Neural progenitor cell (in vitro differentiated cells): ENCODE measurements around the gene TRIM69. TPM values are rescaled to one million over a fixed set of nuclear protein-coding genes. Genes with fewer than 3 reads are reported as not detected.

ENCODE experiments used
- DNase-seq: peaks from one replicate; pipeline ENCODE4 v3.0.0-alpha.2; 2016; ENCODE audit warnings: low spot score
- H2AFZ ChIP-seq: fragments of 200-600 bp; sonication (generic); replicated peaks from 2 replicates; pipeline ENCODE4 v1.6.1; 2016; ENCODE audit warnings: antibody characterized with exemption
- H3F3A ChIP-seq: fragments of 200-600 bp; sonication (generic); 2 replicates; pipeline ENCODE4 v1.6.1; 2016; ENCODE audit warnings: antibody characterized with exemption, low read depth
- H3K27ac ChIP-seq: fragments of 200-600 bp; sonication (generic); 2 replicates; pipeline ENCODE4 v1.5.1; 2016; ENCODE audit warnings: mild to moderate bottlenecking
- H3K27me3 ChIP-seq: fragments of 200-600 bp; sonication (generic); 2 replicates; pipeline ENCODE4 v1.6.1; 2016; ENCODE audit warnings: mild to moderate bottlenecking, moderate library complexity
- H3K36me3 ChIP-seq: fragments of 200-600 bp; sonication (generic); 2 replicates; pipeline ENCODE4 v1.5.1; 2016
- H3K4me1 ChIP-seq: fragments of 200-600 bp; sonication (generic); 2 replicates; pipeline ENCODE4 v1.6.1; 2016; ENCODE audit warnings: mixed run types
- H3K4me2 ChIP-seq: fragments of 200-600 bp; sonication (generic); 2 replicates; pipeline ENCODE4 v1.6.1; 2016
- H3K4me3 ChIP-seq: fragments of 200-600 bp; sonication (generic); 2 replicates; pipeline ENCODE4 v1.5.1; 2016
- H3K79me2 ChIP-seq: fragments of 200-600 bp; sonication (generic); 2 replicates; pipeline ENCODE4 v1.6.1; 2016; ENCODE audit warnings: low read depth
- H3K9ac ChIP-seq: fragments of 200-600 bp; sonication (generic); 2 replicates; pipeline ENCODE4 v1.6.1; 2016
- H3K9me3 ChIP-seq: fragments of 200-600 bp; sonication (generic); 2 replicates; pipeline ENCODE4 v1.5.1; 2016; ENCODE audit warnings: low read depth
- H4K20me1 ChIP-seq: fragments of 200-600 bp; sonication (generic); 2 replicates; pipeline ENCODE4 v1.6.1; 2016; ENCODE audit warnings: low read depth
- H3K27ac Mint-ChIP-seq: 3 replicates; pipeline ENCODE4 v1.8.0; 2021; ENCODE audit warnings: mixed read lengths
- H3K27me3 Mint-ChIP-seq: 2 replicates; pipeline ENCODE4 v1.8.0; 2022; ENCODE audit warnings: low read depth, mild to moderate bottlenecking, inconsistent platforms, moderate library complexity, mixed read lengths; ENCODE audit not compliant: insufficient read depth
- H3K36me3 Mint-ChIP-seq: 3 replicates; pipeline ENCODE4 v1.8.0; 2021; ENCODE audit warnings: mixed read lengths
- H3K4me1 Mint-ChIP-seq: 3 replicates; pipeline ENCODE4 v1.8.0; 2021; ENCODE audit warnings: mixed read lengths
- H3K4me3 Mint-ChIP-seq: 3 replicates; pipeline ENCODE4 v1.8.0; 2021; ENCODE audit warnings: mild to moderate bottlenecking, moderate library complexity, mixed read lengths
- H3K9me3 Mint-ChIP-seq: 3 replicates; pipeline ENCODE4 v1.8.0; 2020; ENCODE audit warnings: mixed read lengths
- EZH2 ChIP-seq: fragments of 200-600 bp; sonication (generic); IDR thresholded peaks from 2 replicates; pipeline ENCODE4 v1.6.1; 2017; ENCODE audit warnings: antibody characterized with exemption, mild to moderate bottlenecking, moderate library complexity
- EZH2phosphoT487 ChIP-seq: fragments of 200-600 bp; sonication (generic); IDR thresholded peaks from 2 replicates; pipeline ENCODE4 v1.6.1; 2017; ENCODE audit warnings: antibody characterized with exemption
- total RNA-seq: library from RNA; depleted of rRNA; stranded (reverse); fragments of >200 nt; gene quantifications from 2 replicates; pipeline ENCODE4 v1.2.3, GENCODE V29; 2015; ENCODE audit warnings: low replicate concordance
- TF ChIP-seq, protein P1 (sequence below): fragments of 200-600 bp; sonication (generic); IDR thresholded peaks from 2 replicates; pipeline ENCODE4 v1.5.1; 2017; ENCODE audit warnings: antibody characterized with exemption, mild to moderate bottlenecking

Gene TRIM69
- total RNA-seq, 1 donor from 2014 or later: 0.51 TPM

DNA sequence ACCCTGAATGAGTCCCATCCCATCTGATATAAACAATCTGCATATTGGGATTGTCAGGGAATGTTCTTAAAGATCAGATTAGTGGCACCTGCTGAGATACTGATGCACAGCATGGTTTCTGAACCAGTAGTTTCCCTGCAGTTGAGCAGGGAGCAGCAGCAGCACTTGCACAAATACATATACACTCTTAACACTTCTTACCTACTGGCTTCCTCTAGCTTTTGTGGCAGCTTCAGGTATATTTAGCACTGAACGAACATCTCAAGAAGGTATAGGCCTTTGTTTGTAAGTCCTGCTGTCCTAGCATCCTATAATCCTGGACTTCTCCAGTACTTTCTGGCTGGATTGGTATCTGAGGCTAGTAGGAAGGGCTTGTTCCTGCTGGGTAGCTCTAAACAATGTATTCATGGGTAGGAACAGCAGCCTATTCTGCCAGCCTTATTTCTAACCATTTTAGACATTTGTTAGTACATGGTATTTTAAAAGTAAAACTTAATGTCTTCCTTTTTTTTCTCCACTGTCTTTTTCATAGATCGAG lies 20.5 kb upstream of the TRIM69 start:
- Histone ChIP-seq H3K4me1 (no peaks in the 10 kb centered on the region), H3K27ac (no peak overlapping the region), H3K27me3 (peaks cover 21% of the 10 kb centered on the region), H4K20me1 (no peaks in the 10 kb centered on the region), H3K79me2 (no peaks in the 10 kb centered on the region), H3K36me3 (no peaks in the 10 kb centered on the region), H3K9me3 (no peaks in the 10 kb centered on the region), H3K4me2 (no peak overlapping the region), H3F3A (no peaks in the 10 kb centered on the region), H2AFZ (no peak overlapping the region), H3K4me3 (no peak overlapping the region), H3K9ac (no peak overlapping the region)
- H3K36me3 Mint-ChIP-seq: peaks cover 12% of the 10 kb centered on the region
- no peak for TF ChIP-seq EZH2phosphoT487
- no peak for TF ChIP-seq EZH2
- H3K4me1 Mint-ChIP-seq: peaks cover 14% of the 10 kb centered on the region
- H3K9me3 Mint-ChIP-seq: no peaks in the 10 kb centered on the region
- H3K27me3 Mint-ChIP-seq: peaks cover 2% of the 10 kb centered on the region
- H3K4me3 Mint-ChIP-seq: no peak overlapping the region
- H3K27ac Mint-ChIP-seq: no peak overlapping the region
- DNase-seq: no peak

DNA sequence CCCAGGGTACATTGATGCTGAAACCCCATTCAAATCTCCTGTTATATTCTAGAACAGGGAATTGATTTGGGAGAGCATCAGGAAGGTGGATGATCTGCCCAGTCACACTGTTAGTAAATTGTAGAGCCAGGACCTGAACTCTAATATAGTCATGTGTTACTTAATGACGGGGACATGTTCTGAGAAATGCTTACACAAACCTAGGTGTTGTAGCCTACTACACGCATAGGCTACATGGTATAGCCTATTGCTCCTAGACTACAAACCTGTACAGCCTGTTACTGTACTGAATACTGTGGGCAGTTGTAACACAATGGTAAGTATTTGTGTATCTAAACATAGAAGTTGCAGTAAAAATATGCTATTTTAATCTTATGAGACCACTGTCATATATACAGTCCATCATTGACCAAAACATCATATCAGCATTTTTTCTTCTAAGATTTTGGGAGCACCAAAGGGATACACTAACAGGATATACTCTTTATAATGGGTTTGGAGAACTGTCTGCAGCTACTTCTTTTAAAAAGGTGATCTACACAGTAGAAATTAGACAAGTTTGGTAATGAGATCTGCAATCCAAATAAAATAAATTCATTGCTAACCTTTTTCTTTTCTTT lies 19.2 kb upstream of the TRIM69 start:
- no peak for DNase-seq
- Histone ChIP-seq H4K20me1 (no peaks in the 10 kb centered on the region), H3K27me3 (peaks cover 14% of the 10 kb centered on the region), H3K79me2 (no peaks in the 10 kb centered on the region), H2AFZ (no peak overlapping the region), H3K9ac (no peak overlapping the region), H3K4me1 (no peaks in the 10 kb centered on the region), H3F3A (no peaks in the 10 kb centered on the region), H3K4me3 (no peak overlapping the region), H3K9me3 (no peaks in the 10 kb centered on the region), H3K4me2 (no peak overlapping the region), H3K36me3 (no peaks in the 10 kb centered on the region), H3K27ac (no peak overlapping the region)
- H3K9me3 Mint-ChIP-seq: no peaks in the 10 kb centered on the region
- H3K4me3 Mint-ChIP-seq: no peak overlapping the region
- peaks cover 12% of the 10 kb centered on the region for H3K36me3 Mint-ChIP-seq
- peaks cover 2% of the 10 kb centered on the region for H3K27me3 Mint-ChIP-seq
- H3K27ac Mint-ChIP-seq: no peak overlapping the region
- no peak for TF ChIP-seq EZH2
- TF ChIP-seq, protein P1, sequence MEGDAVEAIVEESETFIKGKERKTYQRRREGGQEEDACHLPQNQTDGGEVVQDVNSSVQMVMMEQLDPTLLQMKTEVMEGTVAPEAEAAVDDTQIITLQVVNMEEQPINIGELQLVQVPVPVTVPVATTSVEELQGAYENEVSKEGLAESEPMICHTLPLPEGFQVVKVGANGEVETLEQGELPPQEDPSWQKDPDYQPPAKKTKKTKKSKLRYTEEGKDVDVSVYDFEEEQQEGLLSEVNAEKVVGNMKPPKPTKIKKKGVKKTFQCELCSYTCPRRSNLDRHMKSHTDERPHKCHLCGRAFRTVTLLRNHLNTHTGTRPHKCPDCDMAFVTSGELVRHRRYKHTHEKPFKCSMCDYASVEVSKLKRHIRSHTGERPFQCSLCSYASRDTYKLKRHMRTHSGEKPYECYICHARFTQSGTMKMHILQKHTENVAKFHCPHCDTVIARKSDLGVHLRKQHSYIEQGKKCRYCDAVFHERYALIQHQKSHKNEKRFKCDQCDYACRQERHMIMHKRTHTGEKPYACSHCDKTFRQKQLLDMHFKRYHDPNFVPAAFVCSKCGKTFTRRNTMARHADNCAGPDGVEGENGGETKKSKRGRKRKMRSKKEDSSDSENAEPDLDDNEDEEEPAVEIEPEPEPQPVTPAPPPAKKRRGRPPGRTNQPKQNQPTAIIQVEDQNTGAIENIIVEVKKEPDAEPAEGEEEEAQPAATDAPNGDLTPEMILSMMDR: no peak
- TF ChIP-seq EZH2phosphoT487: no peak
- peaks cover 10% of the 10 kb centered on the region for H3K4me1 Mint-ChIP-seq

DNA sequence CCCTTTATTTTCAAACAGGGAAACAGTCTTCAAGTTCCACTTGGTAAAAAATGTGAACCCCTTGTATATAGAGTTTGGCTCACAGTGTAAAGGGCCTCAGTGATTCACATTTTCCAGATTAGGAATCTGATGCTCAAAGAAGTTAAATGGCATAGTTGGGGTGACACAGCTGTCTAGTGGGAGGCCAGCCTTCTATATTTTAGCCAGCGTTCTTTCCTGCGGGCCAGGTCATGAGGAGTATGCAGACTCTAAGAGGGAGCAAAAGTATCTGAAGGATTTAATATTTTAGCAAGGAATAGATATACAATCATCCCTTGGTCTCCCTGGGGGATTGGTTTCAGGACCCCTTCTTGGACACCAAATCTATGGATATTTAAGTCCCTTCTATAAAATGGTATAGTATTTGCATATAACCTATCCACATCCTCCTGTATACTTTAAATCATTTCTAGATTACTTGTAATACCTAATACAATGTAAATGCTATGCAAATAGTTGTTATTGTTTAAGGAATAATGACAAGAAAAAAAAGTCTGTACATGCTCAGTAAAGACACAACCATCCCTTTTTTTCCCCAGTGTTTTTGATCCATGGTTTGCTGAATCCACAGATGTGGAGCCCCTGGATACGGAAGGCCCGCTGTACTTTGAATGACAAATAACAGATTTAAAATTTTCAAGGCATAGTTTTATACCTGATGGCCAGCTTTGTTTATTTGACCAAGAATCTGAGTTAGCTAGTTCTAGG lies 18.0 kb upstream of the TRIM69 start:
- DNase-seq: no peak
- Mint-ChIP-seq H3K4me3 (no peak overlapping the region), H3K4me1 (peaks cover 3% of the 10 kb centered on the region), H3K9me3 (no peaks in the 10 kb centered on the region), H3K27ac (no peak overlapping the region), H3K36me3 (peaks cover 12% of the 10 kb centered on the region), H3K27me3 (peaks cover 2% of the 10 kb centered on the region)
- Histone ChIP-seq H3K4me3 (no peak overlapping the region), H3K36me3 (no peaks in the 10 kb centered on the region), H3K79me2 (no peaks in the 10 kb centered on the region), H3F3A (no peaks in the 10 kb centered on the region), H4K20me1 (no peaks in the 10 kb centered on the region), H3K4me2 (no peak overlapping the region), H3K9me3 (no peaks in the 10 kb centered on the region), H3K27ac (no peak overlapping the region), H3K4me1 (no peaks in the 10 kb centered on the region), H2AFZ (no peak overlapping the region), H3K27me3 (peaks cover 1% of the 10 kb centered on the region), H3K9ac (no peak overlapping the region)
- TF ChIP-seq EZH2phosphoT487: no peak
- TF ChIP-seq EZH2: no peak
- TF ChIP-seq, protein P1: no peak

DNA sequence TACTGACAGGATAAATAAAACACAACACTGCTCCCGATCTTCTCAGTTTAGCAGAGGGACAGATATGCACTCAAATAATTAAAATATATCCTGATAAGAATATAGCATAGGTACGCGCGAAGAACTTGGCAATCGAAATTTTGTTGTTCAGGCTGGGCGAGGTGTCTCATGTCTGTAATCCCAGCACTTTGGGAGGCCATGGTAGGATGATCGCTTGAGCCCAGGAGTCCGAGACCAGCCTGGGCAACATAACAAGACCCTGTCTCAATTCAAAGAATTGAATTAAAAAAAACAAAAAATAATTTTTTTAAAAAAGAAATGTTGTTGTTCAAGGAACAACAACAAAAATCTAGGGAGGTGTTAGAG lies 17.4 kb upstream of the TRIM69 start:
- Histone ChIP-seq H2AFZ (no peak overlapping the region), H3K9ac (no peak overlapping the region), H3K4me3 (no peak overlapping the region), H4K20me1 (no peaks in the 10 kb centered on the region), H3K4me1 (no peaks in the 10 kb centered on the region), H3K27me3 (no peaks in the 10 kb centered on the region), H3F3A (no peaks in the 10 kb centered on the region), H3K36me3 (no peaks in the 10 kb centered on the region), H3K9me3 (no peaks in the 10 kb centered on the region), H3K4me2 (no peak overlapping the region), H3K79me2 (no peaks in the 10 kb centered on the region), H3K27ac (no peak overlapping the region)
- H3K9me3 Mint-ChIP-seq: no peaks in the 10 kb centered on the region
- TF ChIP-seq EZH2: no peak
- TF ChIP-seq, protein P1: no peak
- no peak for TF ChIP-seq EZH2phosphoT487
- no peak for DNase-seq
- no peak overlapping the region for H3K27ac Mint-ChIP-seq
- H3K27me3 Mint-ChIP-seq: peaks cover 2% of the 10 kb centered on the region
- peaks cover 3% of the 10 kb centered on the region for H3K4me1 Mint-ChIP-seq
- no peak overlapping the region for H3K4me3 Mint-ChIP-seq
- H3K36me3 Mint-ChIP-seq: peaks cover 12% of the 10 kb centered on the region
